ENCODE results near the gene STXBP1.

Gene STXBP1

GRCh38 chr9:127651697-127652610 is 39.9 kb downstream of the STXBP1 start:
- H2AFZ ChIP-seq (ENCODE audit: low read depth, low read length) = no peak overlapping the region
- no peak overlapping the region for H3K4me2 ChIP-seq (ENCODE audit: insufficient read depth, low read length)
- no peak overlapping the region for H3K27ac ChIP-seq (ENCODE audit: low read length)

GRCh38 chr9:127652733-127653132 is 40.7 kb downstream of the STXBP1 start:
- H3K9ac ChIP-seq (ENCODE audit: low read depth, low read length) = no peak overlapping the region

More at GRCh38 chr9:127651697-127652610, 39.9 kb downstream of the STXBP1 start:
- H3K79me2 ChIP-seq (ENCODE audit: insufficient read depth, low read length) = no peaks in the 10 kb centered on the region
- H4K20me1 ChIP-seq (ENCODE audit: insufficient read depth, low read length) = no peaks in the 10 kb centered on the region; the same call in 1 of the 2 replicates
- no peak overlapping the region for H3K4me3 ChIP-seq (ENCODE audit: low read depth in 1 of 2, low read length in 2 of 2)
- no peaks in the 10 kb centered on the region for H3K27me3 ChIP-seq (ENCODE audit: insufficient read depth, low read length, poor library complexity)
- no peaks in the 10 kb centered on the region for H3K4me1 ChIP-seq (ENCODE audit: insufficient read depth, low read length)
- TF ChIP-seq EZH2 (IDR thresholded peaks at IDR 0.05; ENCODE audit: borderline replicate concordance, low read depth, low read length, severe bottlenecking) (no peak), CTCF (IDR thresholded peaks at IDR 0.05; ENCODE audit: borderline replicate concordance, extremely low read depth, low read length, poor library complexity, severe bottlenecking) (no peak)
- no peaks in the 10 kb centered on the region for H3K9me3 ChIP-seq (ENCODE audit: insufficient read depth, low read length, severe bottlenecking)
- no peak for DNase-seq
- no peak overlapping the region for H3K9ac ChIP-seq (ENCODE audit: low read depth, low read length)
- H3K36me3 ChIP-seq (ENCODE audit: insufficient read depth, low read length) = 0 out of 2 replicates have a peak, but pooled peaks cover 3% of the 10 kb centered on the region
- no peak for ATAC-seq (ENCODE audit: insufficient read depth, low read depth)

GRCh38 chr9:127654619-127655018 is 42.5 kb downstream of the STXBP1 start:
- Histone ChIP-seq H3K9me3 (ENCODE audit: insufficient read depth, low read length, severe bottlenecking) (no peaks in the 10 kb centered on the region), H3K79me2 (ENCODE audit: insufficient read depth, low read length) (no peaks in the 10 kb centered on the region), H3K27ac (ENCODE audit: low read length) (no peak overlapping the region), H3K4me2 (ENCODE audit: insufficient read depth, low read length) (no peak overlapping the region), H2AFZ (ENCODE audit: low read depth, low read length) (no peak overlapping the region), H3K4me3 (ENCODE audit: low read depth in 1 of 2, low read length in 2 of 2) (no peak overlapping the region), H3K4me1 (ENCODE audit: insufficient read depth, low read length) (no peaks in the 10 kb centered on the region), H3K27me3 (ENCODE audit: insufficient read depth, low read length, poor library complexity) (no peaks in the 10 kb centered on the region), H3K36me3 (ENCODE audit: insufficient read depth, low read length) (0 out of 2 replicates have a peak, but pooled peaks cover 3% of the 10 kb centered on the region), H3K9ac (ENCODE audit: low read depth, low read length) (no peak overlapping the region), H4K20me1 (ENCODE audit: insufficient read depth, low read length) (no peaks in the 10 kb centered on the region)
- no peak for ATAC-seq (ENCODE audit: insufficient read depth, low read depth)
- TF ChIP-seq EZH2 (IDR thresholded peaks at IDR 0.05; ENCODE audit: borderline replicate concordance, low read depth, low read length, severe bottlenecking) (no peak), CTCF (IDR thresholded peaks at IDR 0.05; ENCODE audit: borderline replicate concordance, extremely low read depth, low read length, poor library complexity, severe bottlenecking) (no peak)
- DNase-seq = no peak

More at GRCh38 chr9:127652733-127653132, 40.7 kb downstream of the STXBP1 start:
- no peak overlapping the region for H3K4me3 ChIP-seq (ENCODE audit: low read depth in 1 of 2, low read length in 2 of 2)
- H3K4me1 ChIP-seq (ENCODE audit: insufficient read depth, low read length) = no peaks in the 10 kb centered on the region
- no peaks in the 10 kb centered on the region for H3K9me3 ChIP-seq (ENCODE audit: insufficient read depth, low read length, severe bottlenecking)
- no peak overlapping the region for H3K4me2 ChIP-seq (ENCODE audit: insufficient read depth, low read length)
- TF ChIP-seq EZH2 (IDR thresholded peaks at IDR 0.05; ENCODE audit: borderline replicate concordance, low read depth, low read length, severe bottlenecking) (no peak), CTCF (IDR thresholded peaks at IDR 0.05; ENCODE audit: borderline replicate concordance, extremely low read depth, low read length, poor library complexity, severe bottlenecking) (no peak)
- no peak overlapping the region for H2AFZ ChIP-seq (ENCODE audit: low read depth, low read length)
- H4K20me1 ChIP-seq (ENCODE audit: insufficient read depth, low read length) = no peaks in the 10 kb centered on the region
- H3K27me3 ChIP-seq (ENCODE audit: insufficient read depth, low read length, poor library complexity) = no peaks in the 10 kb centered on the region
- DNase-seq = no peak
- no peaks in the 10 kb centered on the region for H3K79me2 ChIP-seq (ENCODE audit: insufficient read depth, low read length)
- no peak for ATAC-seq (ENCODE audit: insufficient read depth, low read depth)
- H3K36me3 ChIP-seq (ENCODE audit: insufficient read depth, low read length) = 0 out of 2 replicates have a peak, but pooled peaks cover 3% of the 10 kb centered on the region
- H3K27ac ChIP-seq (ENCODE audit: low read length) = no peak overlapping the region

All from DND-41 (cell line).